ENCODE measurements around the gene CDH8.

GRCh38 chr16:61798741-61799140, 237.5 kb downstream of the CDH8 start:
- TF ChIP-seq EZH2 (IDR thresholded peaks at IDR 0.05) = no peak
- no peak for TF ChIP-seq CTCF (IDR thresholded peaks at IDR 0.05)

All from neural progenitor cell (in vitro differentiated cells).